Hepatocyte (in vitro differentiated cells): ENCODE measurements around the gene SEL1L2.

ENCODE experiments used
- CTCF ChIP-seq: fragments of 200-600 bp; sonication (generic); IDR thresholded peaks from 2 replicates; pipeline ENCODE4 v1.5.1; 2016; ENCODE audit warnings: antibody characterized with exemption, mild to moderate bottlenecking; ENCODE audit not compliant: poor library complexity
- EZH2 ChIP-seq: fragments of 200-600 bp; sonication (generic); IDR thresholded peaks from 2 replicates; pipeline ENCODE4 v1.6.1; 2016; ENCODE audit warnings: antibody characterized with exemption, mild to moderate bottlenecking, borderline replicate concordance
- EZH2phosphoT487 ChIP-seq: fragments of 200-600 bp; sonication (generic); IDR thresholded peaks from one replicate; pipeline ENCODE4 v1.6.1; 2018; ENCODE audit warnings: antibody characterized with exemption, mild to moderate bottlenecking, low read depth, moderate library complexity; ENCODE audit not compliant: unreplicated experiment, severe bottlenecking

- no peak for TF ChIP-seq CTCF
- no peak for TF ChIP-seq EZH2
- TF ChIP-seq EZH2phosphoT487, result no peak
Measured at GRCh38 chr20:13995841-13996240, 5.4 kb upstream of the SEL1L2 start.
